HG03521 (cell line): ENCODE data around the gene CP.

Experiments
- ATAC-seq: cut with Tn5 transposase; IDR thresholded peaks from one replicate; pipeline ENCODE4 v1.9.1; 2021; ENCODE audit warnings: mild to moderate bottlenecking, moderate library complexity; ENCODE audit not compliant: unreplicated experiment

The CP gene

DNA sequence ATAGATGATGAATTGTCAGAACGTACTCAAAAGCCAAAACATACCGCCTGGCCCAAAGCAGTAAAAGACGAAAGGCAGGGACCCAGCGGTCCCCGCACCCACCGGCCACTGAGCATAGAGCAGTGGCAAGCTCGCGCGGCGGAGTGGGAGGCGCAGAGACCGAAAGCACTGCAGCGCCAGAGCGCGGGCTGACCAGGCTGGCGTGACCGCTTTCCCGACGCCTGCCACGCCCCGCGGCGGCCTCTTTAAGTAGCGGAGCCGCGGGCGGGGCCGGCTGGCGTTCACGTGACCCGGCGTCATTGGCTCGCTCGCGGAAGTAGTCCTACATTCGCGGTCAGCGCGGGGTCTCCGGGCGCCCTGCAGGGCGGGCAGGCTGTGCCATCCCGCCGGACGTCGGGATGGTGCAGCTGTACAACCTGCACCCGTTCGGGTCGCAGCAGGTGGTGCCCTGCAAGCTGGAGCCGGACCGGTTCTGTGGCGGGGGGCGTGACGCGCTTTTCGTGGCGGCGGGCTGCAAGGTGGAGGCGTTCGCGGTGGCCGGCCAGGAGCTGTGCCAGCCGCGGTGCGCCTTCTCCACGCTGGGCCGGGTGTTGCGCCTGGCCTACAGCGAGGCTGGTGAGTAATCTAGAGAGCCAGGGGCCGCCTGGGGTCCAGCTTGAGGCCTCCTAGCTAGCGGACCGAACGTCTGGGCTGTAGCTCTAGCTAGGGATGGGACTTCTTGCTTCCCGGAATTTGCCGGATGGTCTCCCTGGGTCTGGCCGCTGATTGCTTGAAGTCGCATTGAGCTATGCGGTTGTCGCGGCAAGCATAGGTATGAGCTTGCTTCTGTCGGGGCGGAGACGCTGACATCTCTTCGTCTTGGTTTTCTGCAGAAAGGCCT is 92.1 kb downstream of the CP start, which contains the start of gene HPS3:
TSS of gene HPS3 (plus strand) at position 313 of the 880 bp plus-strand sequence. CDS start at position 399, 86 bp downstream.
- ATAC-seq: peak; percentile 96

DNA sequence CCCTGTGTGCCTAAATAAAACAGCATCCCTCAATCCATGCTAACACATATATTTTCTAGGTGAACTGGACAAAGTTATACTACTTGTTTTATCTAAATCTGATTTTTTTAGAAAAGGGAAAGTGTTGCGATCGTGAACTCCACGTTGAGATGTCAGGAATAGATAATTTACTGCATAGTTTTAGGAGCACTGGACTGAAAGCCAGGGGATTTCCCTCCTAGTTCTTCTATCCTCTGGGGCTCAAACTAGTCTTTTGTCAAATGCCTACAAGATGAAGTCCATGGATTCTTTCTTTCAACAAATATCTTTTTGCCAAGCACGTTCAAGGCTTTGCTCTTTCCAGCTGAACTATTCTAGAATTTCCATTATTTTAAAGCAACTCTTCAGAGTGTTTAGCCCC is 92.8 kb downstream of the CP start:
- ATAC-seq: no peak

DNA sequence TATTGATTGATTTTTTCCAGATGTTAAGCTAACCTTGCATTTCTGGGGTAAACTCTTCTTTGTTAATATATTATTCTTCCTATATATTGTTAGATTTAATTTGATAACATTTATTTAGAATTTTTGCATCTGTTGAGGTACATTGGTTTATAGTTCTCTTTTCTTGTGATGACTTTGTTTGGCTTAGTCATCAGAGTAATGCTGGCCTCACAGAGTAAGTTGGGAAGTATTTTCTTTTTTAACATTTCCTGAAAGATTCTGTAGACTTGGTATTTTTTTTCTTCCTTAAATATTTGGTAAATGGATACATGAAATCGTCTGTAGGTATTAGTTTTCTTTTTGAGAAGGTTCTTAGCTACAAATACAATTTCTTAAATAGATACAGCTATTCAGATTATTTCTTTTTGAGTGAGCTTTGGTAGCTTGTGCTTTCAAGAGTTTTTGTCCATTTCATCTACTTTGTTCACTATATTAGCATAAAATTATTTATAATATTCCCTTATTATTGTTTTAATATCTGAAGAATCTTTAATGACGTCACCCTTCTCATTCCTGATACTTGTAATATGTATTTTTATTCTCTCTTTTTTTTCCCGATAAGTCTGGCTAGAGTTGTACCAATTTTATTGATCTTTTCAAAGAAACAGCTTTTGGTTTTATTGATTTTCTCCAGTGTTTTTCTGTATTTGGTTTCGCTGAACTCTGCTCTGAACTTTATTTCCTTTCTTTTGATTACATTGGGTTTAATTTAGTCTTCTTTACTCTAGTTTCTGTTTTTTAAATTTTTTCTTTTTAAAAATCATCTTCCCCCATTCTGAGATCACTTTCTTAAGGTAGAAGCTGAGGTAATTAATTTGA is 98.7 kb downstream of the CP start:
- ATAC-seq: no peak
